Fibroblast of lung (primary cell): ENCODE measurements around the gene MBD3L2B. TPM values are rescaled to one million over a fixed set of nuclear protein-coding genes. Genes with fewer than 3 reads are reported as not detected.

Experiments
- DNase-seq, 2 donors: peaks; one replicate each; pipeline versions ENCODE4 v3.0.0 to v3.0.0-alpha.2; 2010; ENCODE audit warnings: low read depth in 2 of 2
- H2AFZ ChIP-seq: 2 replicates; pipeline ENCODE4 v1.5.1; 2012; ENCODE audit warnings: low read length, control low read depth, inconsistent platforms
- H3K27ac ChIP-seq: 2 replicates; pipeline ENCODE4 v1.5.1; 2011; ENCODE audit warnings: low read length, control low read depth; ENCODE audit not compliant: insufficient read depth
- H3K27me3 ChIP-seq: 2 replicates; pipeline ENCODE4 v1.5.1; 2011; ENCODE audit warnings: mild to moderate bottlenecking, low read length; ENCODE audit not compliant: control insufficient read depth, insufficient read depth
- H3K36me3 ChIP-seq: 2 replicates; pipeline ENCODE4 v1.5.1; 2011; ENCODE audit warnings: low read length; ENCODE audit not compliant: control insufficient read depth, insufficient read depth
- H3K4me1 ChIP-seq: 2 replicates; pipeline ENCODE4 v1.5.1; 2011; ENCODE audit warnings: low read length; ENCODE audit not compliant: control insufficient read depth, insufficient read depth; ENCODE audit errors: extremely low read depth
- H3K4me2 ChIP-seq: 2 replicates; pipeline ENCODE4 v1.5.1; 2011; ENCODE audit warnings: low read length, control low read depth; ENCODE audit not compliant: insufficient read depth; ENCODE audit errors: extremely low read depth
- H3K4me3 ChIP-seq, 4 experiments: fragments of 200-600 bp in 1 of 4; sonication (generic) in 1 of 4; replicated peaks in 1 of 4; 2 replicates each; pipeline ENCODE4 v1.5.1; 2011 to 2016; ENCODE audit warnings: low read length in 4 of 4, low read depth in 3 of 4, mild to moderate bottlenecking in 3 of 4, control low read depth in 2 of 4, inconsistent platforms in 1 of 4, mixed read lengths in 1 of 4; ENCODE audit not compliant: insufficient read depth in 1 of 4; ENCODE audit errors: control extremely low read depth in 1 of 4
- H3K79me2 ChIP-seq: 2 replicates; pipeline ENCODE4 v1.5.1; 2012; ENCODE audit warnings: mild to moderate bottlenecking, low read length, inconsistent platforms; ENCODE audit not compliant: control insufficient read depth, insufficient read depth
- H3K9ac ChIP-seq: 2 replicates; pipeline ENCODE4 v1.5.1; 2011; ENCODE audit warnings: mild to moderate bottlenecking, low read length, control low read depth; ENCODE audit not compliant: insufficient read depth
- H3K9me3 ChIP-seq: 2 replicates; pipeline ENCODE4 v1.5.1; 2012; ENCODE audit warnings: low read depth, low read length; ENCODE audit not compliant: control insufficient read depth, insufficient read depth
- H4K20me1 ChIP-seq: 2 replicates; pipeline ENCODE4 v1.5.1; 2011; ENCODE audit warnings: low read length; ENCODE audit not compliant: control insufficient read depth, insufficient read depth; ENCODE audit errors: extremely low read depth
- CTCF ChIP-seq, 2 donors: IDR thresholded peaks in 1 of 2; conservative IDR thresholded peaks in 1 of 2; 1 replicate in 1 of 2; 2 replicates in 1 of 2; pipeline ENCODE4 v1.5.1; 2011 to 2012; ENCODE audit warnings: low read length in 2 of 2, control low read depth in 1 of 2, inconsistent platforms in 1 of 2, low read depth in 1 of 2, mild to moderate bottlenecking in 1 of 2
- EZH2 ChIP-seq: IDR thresholded peaks from 2 replicates; pipeline ENCODE4 v1.5.1; 2012; ENCODE audit warnings: low read length, control low read depth, mild to moderate bottlenecking; ENCODE audit errors: missing control alignments
- polyA plus RNA-seq, 2 donors: library from polyadenylated mRNA; depleted of rRNA in 1 of 2; stranded (reverse) in 1 of 2; unstranded in 1 of 2; fragments of >200 nt; gene quantifications; 2 replicates each; pipeline ENCODE4 v1.2.1, GENCODE V29; 2011 to 2012; ENCODE audit warnings: missing spikeins in 1 of 2
- total RNA-seq: library from RNA; depleted of rRNA; stranded (reverse); fragments of >200 nt; gene quantifications from 2 replicates; pipeline ENCODE4 v1.2.1, GENCODE V29; 2014

The MBD3L2B gene
- total and polyA plus RNA-seq, 2 donors (not counting 1 experiment from before 2014, with no cell fraction given), result not detected

GRCh38 chr19:6971366-6971765 is 49.9 kb downstream of the MBD3L2B start:
- Histone ChIP-seq H3K4me2 (no peak overlapping the region), H3K36me3 (no peaks in the 10 kb centered on the region), H3K4me1 (no peaks in the 10 kb centered on the region), H3K9me3 (no peaks in the 10 kb centered on the region), H3K4me3 (no peak overlapping the region), H2AFZ (no peak overlapping the region), H3K9ac (no peak overlapping the region), H3K27me3 (no peaks in the 10 kb centered on the region), H3K27ac (no peak overlapping the region), H4K20me1 (no peaks in the 10 kb centered on the region), H3K79me2 (no peaks in the 10 kb centered on the region)
- DNase-seq, result peak in 1 of 2 donors; percentile 3
- TF ChIP-seq EZH2 (no peak), CTCF (conservative IDR thresholded peaks at IDR 0.05 in 1 of 2, IDR thresholded peaks at IDR 0.05 in 1 of 2; ENCODE audit: low read depth in 1 of 2, low read length in 2 of 2) (no peak)

- Histone ChIP-seq H2AFZ (no peak overlapping the region), H4K20me1 (no peaks in the 10 kb centered on the region), H3K4me3 (no peak overlapping the region), H3K9me3 (no peaks in the 10 kb centered on the region), H3K4me1 (no peaks in the 10 kb centered on the region), H3K27ac (no peak overlapping the region), H3K27me3 (no peaks in the 10 kb centered on the region), H3K79me2 (no peaks in the 10 kb centered on the region), H3K9ac (no peak overlapping the region), H3K4me2 (no peak overlapping the region), H3K36me3 (no peaks in the 10 kb centered on the region)
- DNase-seq, result no peak
- TF ChIP-seq CTCF (conservative IDR thresholded peaks at IDR 0.05 in 1 of 2, IDR thresholded peaks at IDR 0.05 in 1 of 2; ENCODE audit: low read depth in 1 of 2, low read length in 2 of 2) (no peak), EZH2 (no peak)
Measured at GRCh38 chr19:6970443-6970842, 50.8 kb downstream of the MBD3L2B start.

GRCh38 chr19:6970021-6970420 is 51.2 kb downstream of the MBD3L2B start:
- Histone ChIP-seq H3K9me3 (no peaks in the 10 kb centered on the region), H3K4me3 (no peak overlapping the region), H2AFZ (no peak overlapping the region), H3K9ac (no peak overlapping the region), H3K27ac (no peak overlapping the region), H3K4me2 (no peak overlapping the region), H3K36me3 (no peaks in the 10 kb centered on the region), H3K79me2 (no peaks in the 10 kb centered on the region), H3K27me3 (no peaks in the 10 kb centered on the region), H4K20me1 (no peaks in the 10 kb centered on the region), H3K4me1 (no peaks in the 10 kb centered on the region)
- no peak for DNase-seq
- TF ChIP-seq CTCF (conservative IDR thresholded peaks at IDR 0.05 in 1 of 2, IDR thresholded peaks at IDR 0.05 in 1 of 2; ENCODE audit: low read depth in 1 of 2, low read length in 2 of 2), result no peak
- TF ChIP-seq EZH2, result no peak
